ENCODE results near the gene TFAP2A.

- TF ChIP-seq CTCF (IDR thresholded peaks at IDR 0.05), result no peak
- peak; percentile 88 for TF ChIP-seq EZH2 (IDR thresholded peaks at IDR 0.05)
- peak; percentile 76 for TF ChIP-seq EZH2phosphoT487 (IDR thresholded peaks at IDR 0.05)
Observed at GRCh38 chr6:10395704-10396546, 18.9 kb downstream of the TFAP2A start.

Measured in neural progenitor cell (in vitro differentiated cells).